NK-92 (cell line): ENCODE measurements around the gene TMEM236.
"Not testable (repeated sequence)": the region's sequence is repeated elsewhere in the genome, so short reads cannot be mapped to it uniquely, and the experiment has no call there.

Experiments used
- DNase-seq: peaks from one replicate; lab custom pipeline; 2025; ENCODE audit not compliant: unreplicated experiment; lab: John Stamatoyannopoulos, UW

TMEM236 gene

GRCh38 chr10:17751781-17752445 lies at the start of gene TMEM236:
Gene TMEM236, plus strand, starts transcription at chr10:17752201. Its CDS starts 95 bp downstream, at chr10:17752296.
- DNase-seq = no peak

GRCh38 chr10:17703706-17704105 lies 48.3 kb upstream of the TMEM236 start:
- no peak for DNase-seq

GRCh38 chr10:17708821-17709220 lies 43.2 kb upstream of the TMEM236 start:
- DNase-seq = no peak

- DNase-seq = no peak
Measured at GRCh38 chr10:17709492-17709891, 42.5 kb upstream of the TMEM236 start.

GRCh38 chr10:17710181-17710580 lies 41.8 kb upstream of the TMEM236 start:
- DNase-seq = no peak

GRCh38 chr10:17712053-17712452 lies 39.9 kb upstream of the TMEM236 start:
- DNase-seq = no peak

GRCh38 chr10:17712717-17713471 lies 39.1 kb upstream of the TMEM236 start:
- DNase-seq = no peak

- DNase-seq = no peak
Measured at GRCh38 chr10:17713758-17714157, 38.2 kb upstream of the TMEM236 start.

GRCh38 chr10:17716161-17716560 lies 35.8 kb upstream of the TMEM236 start:
- DNase-seq = no peak

GRCh38 chr10:17722317-17723014 lies 29.5 kb upstream of the TMEM236 start:
- not testable (repeated sequence) for DNase-seq

- no peak for DNase-seq
Measured at GRCh38 chr10:17725703-17726102, 26.3 kb upstream of the TMEM236 start.

GRCh38 chr10:17729630-17730029 lies 22.4 kb upstream of the TMEM236 start:
- no peak for DNase-seq

- no peak for DNase-seq
Measured at GRCh38 chr10:17730667-17731066, 21.3 kb upstream of the TMEM236 start.

- DNase-seq = no peak
Measured at GRCh38 chr10:17731331-17732020, 20.5 kb upstream of the TMEM236 start.

- no peak for DNase-seq
Measured at GRCh38 chr10:17733620-17734019, 18.4 kb upstream of the TMEM236 start.

- no peak for DNase-seq
Measured at GRCh38 chr10:17734432-17735080, 17.4 kb upstream of the TMEM236 start.

GRCh38 chr10:17735166-17735941 lies 16.6 kb upstream of the TMEM236 start:
- DNase-seq = no peak

- DNase-seq = no peak
Measured at GRCh38 chr10:17736223-17736622, 15.8 kb upstream of the TMEM236 start.

GRCh38 chr10:17737027-17737965 lies 14.7 kb upstream of the TMEM236 start:
- no peak for DNase-seq
